Subcutaneous abdominal adipose tissue (tissue), 5 donors: Measurements from ENCODE around the gene MYO15B.
"Not testable (repeated sequence)": the region's sequence is repeated elsewhere in the genome, so short reads cannot be mapped to it uniquely, and the experiment has no call there.

Experiments
- H3K27ac ChIP-seq: one replicate; pipeline ENCODE4 v1.7.0; 2013; ENCODE audit warnings: low read depth, mild to moderate bottlenecking, inconsistent platforms, low read length, moderate library complexity
- H3K27me3 ChIP-seq, 5 donors: one replicate each; pipeline ENCODE4 v1.7.0; 2013; ENCODE audit warnings: low read length in 5 of 5, inconsistent platforms in 1 of 5; ENCODE audit not compliant: control insufficient read depth in 5 of 5, insufficient read depth in 4 of 5
- H3K36me3 ChIP-seq, 5 donors: one replicate each; pipeline ENCODE4 v1.7.0; 2013; ENCODE audit warnings: low read length in 5 of 5; ENCODE audit not compliant: control insufficient read depth in 5 of 5, insufficient read depth in 5 of 5
- H3K4me1 ChIP-seq, 5 donors: one replicate each; pipeline ENCODE4 v1.7.0; 2013; ENCODE audit warnings: low read length in 5 of 5, mild to moderate bottlenecking in 3 of 5, moderate library complexity in 1 of 5; ENCODE audit not compliant: control insufficient read depth in 5 of 5, insufficient read depth in 5 of 5
- H3K4me3 ChIP-seq, 5 donors: one replicate each; pipeline ENCODE4 v1.7.0; 2013; ENCODE audit warnings: low read length in 5 of 5, low read depth in 1 of 5
- H3K9ac ChIP-seq, 5 donors: one replicate each; pipeline ENCODE4 v1.7.0; 2013; ENCODE audit warnings: low read length in 5 of 5, mild to moderate bottlenecking in 4 of 5, moderate library complexity in 3 of 5
- H3K9me3 ChIP-seq, 5 donors: one replicate each; pipeline ENCODE4 v1.7.0; 2013; ENCODE audit warnings: low read length in 5 of 5; ENCODE audit not compliant: control insufficient read depth in 5 of 5
- donor health status: healthy.
- donor health status: healthy.
- donor health status: healthy.
- donor health status: healthy.
- donor health status: healthy.

MYO15B gene

GRCh38 chr17:75575197-75575596 is 12.4 kb upstream of the MYO15B start:
- H3K9me3 ChIP-seq: no peaks in the 10 kb centered on the region
- no peak overlapping the region for H3K9ac ChIP-seq
- H3K27me3 ChIP-seq: no peaks in the 10 kb centered on the region
- H3K36me3 ChIP-seq: no peaks in the 10 kb centered on the region
- H3K4me3 ChIP-seq: no peak overlapping the region
- H3K27ac ChIP-seq: no peak overlapping the region
- H3K4me1 ChIP-seq: peaks cover 0 to 15% (median 0%) of the 10 kb centered on the region in 5 donors

- Histone ChIP-seq H3K4me1 (peaks cover 0 to 10% (median 0%) of the 10 kb centered on the region in 5 donors), H3K4me3 (no peak overlapping the region), H3K36me3 (no peaks in the 10 kb centered on the region), H3K9me3 (no peaks in the 10 kb centered on the region), H3K27me3 (no peaks in the 10 kb centered on the region), H3K27ac (no peak overlapping the region), H3K9ac (no peak overlapping the region)
Measured at GRCh38 chr17:75575728-75576127, 11.9 kb upstream of the MYO15B start.

- Histone ChIP-seq H3K27ac (no peak overlapping the region), H3K36me3 (no peaks in the 10 kb centered on the region), H3K4me1 (peaks cover 0 to 5% (median 0%) of the 10 kb centered on the region in 5 donors), H3K4me3 (no peak overlapping the region), H3K9ac (no peak overlapping the region), H3K9me3 (no peaks in the 10 kb centered on the region), H3K27me3 (no peaks in the 10 kb centered on the region)
Measured at GRCh38 chr17:75576661-75577060, 10.9 kb upstream of the MYO15B start.

GRCh38 chr17:75581121-75581725 is 6.4 kb upstream of the MYO15B start:
- not testable (repeated sequence) for H3K27ac ChIP-seq, H3K27me3 ChIP-seq

GRCh38 chr17:75583197-75583596 is 4.4 kb upstream of the MYO15B start:
- H3K4me3 ChIP-seq, H3K27ac ChIP-seq, H3K36me3 ChIP-seq, H3K27me3 ChIP-seq, H3K9me3 ChIP-seq, H3K9ac ChIP-seq: not testable (repeated sequence)
- peaks cover 0 to 14% (median 9%) of the 10 kb centered on the region in 5 donors for H3K4me1 ChIP-seq

More at GRCh38 chr17:75581121-75581725, 6.4 kb upstream of the MYO15B start:
- H3K9me3 ChIP-seq, H3K4me1 ChIP-seq, H3K9ac ChIP-seq, H3K36me3 ChIP-seq: not testable (repeated sequence)
- peak overlapping the region in 4 of 5 donors; percentile 0 to 33 (median 6) for H3K4me3 ChIP-seq

GRCh38 chr17:75584849-75585175 is 2.8 kb upstream of the MYO15B start:
- H3K27ac ChIP-seq: no peak overlapping the region
- H3K9ac ChIP-seq: no peak overlapping the region
- H3K4me3 ChIP-seq: no peak overlapping the region
- no peaks in the 10 kb centered on the region for H3K27me3 ChIP-seq
- H3K36me3 ChIP-seq: no peaks in the 10 kb centered on the region
- H3K9me3 ChIP-seq: no peaks in the 10 kb centered on the region
- peaks cover 0 to 22% (median 17%) of the 10 kb centered on the region in 5 donors for H3K4me1 ChIP-seq

GRCh38 chr17:75588596-75589011 is 1.0 kb downstream of the MYO15B start:
- H3K4me3 ChIP-seq: peak overlapping the region in 4 of 5 donors; percentile 60 to 77 (median 74)
- no peaks in the 10 kb centered on the region for H3K9me3 ChIP-seq
- H3K36me3 ChIP-seq: peaks cover 0 to 9% (median 0%) of the 10 kb centered on the region in 5 donors
- peak overlapping the region in 4 of 5 donors; percentile 63 to 89 (median 88) for H3K9ac ChIP-seq
- no peaks in the 10 kb centered on the region for H3K27me3 ChIP-seq
- H3K27ac ChIP-seq: peak overlapping the region; percentile 62
- peaks cover 0 to 30% (median 25%) of the 10 kb centered on the region in 5 donors for H3K4me1 ChIP-seq

- Histone ChIP-seq H3K27ac (peak overlapping the region; percentile 62), H3K9ac (peak overlapping the region in 3 of 5 donors; percentile 63 to 89 (median 88)), H3K4me1 (peaks cover 0 to 30% (median 25%) of the 10 kb centered on the region in 5 donors), H3K36me3 (peaks cover 0 to 9% (median 0%) of the 10 kb centered on the region in 5 donors), H3K4me3 (peak overlapping the region in 4 of 5 donors; percentile 63 to 77 (median 74)), H3K9me3 (no peaks in the 10 kb centered on the region), H3K27me3 (no peaks in the 10 kb centered on the region)
Measured at GRCh38 chr17:75589012-75589918, 1.7 kb downstream of the MYO15B start.

GRCh38 chr17:75589919-75590303 is 2.3 kb downstream of the MYO15B start:
- H3K27me3 ChIP-seq: no peaks in the 10 kb centered on the region
- H3K36me3 ChIP-seq: peaks cover 0 to 9% (median 0%) of the 10 kb centered on the region in 5 donors
- H3K4me1 ChIP-seq: peaks cover 0 to 30% (median 25%) of the 10 kb centered on the region in 5 donors
- H3K4me3 ChIP-seq: peak overlapping the region in 3 of 5 donors; percentile 63 to 74 (median 67)
- H3K27ac ChIP-seq: no peak overlapping the region
- H3K9ac ChIP-seq: no peak overlapping the region
- H3K9me3 ChIP-seq: no peaks in the 10 kb centered on the region

GRCh38 chr17:75590314-75590761 is 2.7 kb downstream of the MYO15B start:
- Histone ChIP-seq H3K4me1 (peaks cover 0 to 30% (median 25%) of the 10 kb centered on the region in 5 donors), H3K9ac (no peak overlapping the region), H3K4me3 (peak overlapping the region in 1 of 5 donors; percentile 74), H3K27ac (no peak overlapping the region), H3K27me3 (no peaks in the 10 kb centered on the region), H3K36me3 (peaks cover 0 to 9% (median 0%) of the 10 kb centered on the region in 5 donors), H3K9me3 (no peaks in the 10 kb centered on the region)
